Endothelial cell of umbilical vein (primary cell): ENCODE measurements around the gene NAA16. TPM values are rescaled to one million over a fixed set of nuclear protein-coding genes. Genes with fewer than 3 reads are reported as not detected.

Source experiments
- BruUV-seq: library from RNA; stranded (reverse); fragments of 400-500 nt; replicated peaks from 2 replicates; lab custom pipeline; 2021; lab: Mats Ljungman, UMichigan
- CTCF ChIA-PET: fragments of 300-600, 350-600 bp; sonication (Branson Sonifier 250); formaldehyde crosslinking; loops from one replicate; lab custom pipeline; 2021; ENCODE audit warnings: antibody characterized with exemption, inconsistent platforms; lab: Charles Lee
- POLR2A ChIA-PET: fragments of 300-600, 350-600 bp; sonication (Branson Sonifier 250); formaldehyde crosslinking; loops from one replicate; lab custom pipeline; 2021; ENCODE audit warnings: antibody characterized with exemption, inconsistent platforms; lab: Charles Lee
- DNase-seq: peaks from one replicate; pipeline ENCODE4 v3.0.0-alpha.2; 2011; ENCODE audit warnings: low read depth, low spot score
- FAIRE-seq: peaks from 2 replicates; lab custom pipeline; 2011; peaks lifted over from hg19 to GRCh38; lab: Jason Lieb, UNC
- H2AFZ ChIP-seq: 2 replicates; pipeline ENCODE4 v1.6.0; 2012; ENCODE audit warnings: low read depth, low read length, control low read depth, inconsistent platforms
- H3K27ac ChIP-seq: 2 replicates; pipeline ENCODE4 v1.5.1; 2011; ENCODE audit warnings: low read depth, mild to moderate bottlenecking, control low read depth, low read length, moderate library complexity; ENCODE audit not compliant: insufficient read depth
- H3K27me3 ChIP-seq, 2 experiments: 2 replicates each; pipeline versions ENCODE4 v1.6.0 to v1.6.1; 2011; ENCODE audit warnings: low read length in 2 of 2, mixed read lengths in 1 of 2; ENCODE audit not compliant: control insufficient read depth in 2 of 2, insufficient read depth in 2 of 2
- H3K36me3 ChIP-seq, 2 experiments: 2 replicates in 1 of 2; 3 replicates in 1 of 2; pipeline ENCODE4 v1.5.1; 2011; ENCODE audit warnings: low read length in 2 of 2, mild to moderate bottlenecking in 1 of 2, moderate library complexity in 1 of 2; ENCODE audit not compliant: control insufficient read depth in 2 of 2, insufficient read depth in 2 of 2; ENCODE audit errors: extremely low read depth in 1 of 2
- H3K4me1 ChIP-seq: 3 replicates; pipeline ENCODE4 v1.5.1; 2011; ENCODE audit warnings: mild to moderate bottlenecking, low read length; ENCODE audit not compliant: control insufficient read depth, insufficient read depth; ENCODE audit errors: extremely low read depth
- H3K4me2 ChIP-seq: 2 replicates; pipeline ENCODE4 v1.6.1; 2011; ENCODE audit warnings: low read length, control low read depth, mixed read lengths; ENCODE audit not compliant: insufficient read depth
- H3K4me3 ChIP-seq, 3 experiments: fragments of 200-600 bp in 1 of 3; sonication (generic), shearing (Covaris generic) in 1 of 3; replicated peaks in 1 of 3; 2 replicates each; pipeline ENCODE4 v1.5.1; 2011 to 2016; ENCODE audit warnings: control low read depth in 3 of 3, low read length in 3 of 3, mild to moderate bottlenecking in 2 of 3, inconsistent platforms in 1 of 3, low read depth in 1 of 3, moderate library complexity in 1 of 3; ENCODE audit not compliant: insufficient read depth in 1 of 3
- H3K79me2 ChIP-seq: 2 replicates; pipeline ENCODE4 v1.6.0; 2012; ENCODE audit warnings: low read length, inconsistent platforms; ENCODE audit not compliant: control insufficient read depth, insufficient read depth
- H3K9ac ChIP-seq: replicated peaks from 2 replicates; pipeline ENCODE3; 2011; ENCODE audit warnings: low read length, control low read depth; ENCODE audit not compliant: insufficient read depth; ENCODE audit errors: extremely low read depth
- H3K9me1 ChIP-seq: replicated peaks from 3 replicates; pipeline ENCODE4 v1.6.0; 2011; ENCODE audit warnings: mild to moderate bottlenecking, low read length; ENCODE audit not compliant: control insufficient read depth, insufficient read depth; ENCODE audit errors: extremely low read depth
- H3K9me3 ChIP-seq: replicated peaks from 2 replicates; pipeline ENCODE4 v1.5.1; 2012; ENCODE audit warnings: low read length, inconsistent platforms; ENCODE audit not compliant: control insufficient read depth, insufficient read depth
- H4K20me1 ChIP-seq: replicated peaks from 2 replicates; pipeline ENCODE3; 2011; ENCODE audit warnings: mild to moderate bottlenecking, low read length; ENCODE audit not compliant: control insufficient read depth, insufficient read depth; ENCODE audit errors: extremely low read depth
- EZH2 ChIP-seq: IDR thresholded peaks from 2 replicates; pipeline ENCODE4 v1.6.1; 2012; ENCODE audit warnings: borderline replicate concordance, low read depth, mild to moderate bottlenecking, moderate library complexity, low read length, inconsistent platforms; ENCODE audit not compliant: severe bottlenecking
- FOS ChIP-seq: IDR thresholded peaks from 2 replicates; pipeline ENCODE4 v1.6.1; 2011; ENCODE audit warnings: mild to moderate bottlenecking, low read length, moderate library complexity, borderline replicate concordance; ENCODE audit not compliant: insufficient read depth
- GATA2 ChIP-seq: IDR thresholded peaks from 2 replicates; pipeline ENCODE4 v1.7.0; 2011; ENCODE audit warnings: low read depth, mild to moderate bottlenecking, moderate library complexity, mixed read lengths, low read length; ENCODE audit not compliant: insufficient read length, insufficient read depth
- JUN ChIP-seq: IDR thresholded peaks from 2 replicates; pipeline ENCODE4 v1.6.1; 2011; ENCODE audit warnings: borderline replicate concordance, low read depth; ENCODE audit not compliant: insufficient read length, insufficient read depth
- MYC ChIP-seq: IDR thresholded peaks from one replicate; pipeline ENCODE4 v1.6.1; 2011; ENCODE audit warnings: mild to moderate bottlenecking, low read depth, low read length
- POLR2A ChIP-seq: IDR thresholded peaks from 2 replicates; pipeline ENCODE4 v1.6.1; 2012; ENCODE audit warnings: low read depth, mild to moderate bottlenecking, control low read depth, low read length
- POLR2AphosphoS5 ChIP-seq: IDR thresholded peaks from 2 replicates; pipeline ENCODE4 v1.6.1; 2012; ENCODE audit warnings: low read depth, mild to moderate bottlenecking, control low read depth, low read length, moderate library complexity; ENCODE audit not compliant: insufficient read depth
- dilution Hi-C: fragments of 300-500 bp; cut with MboI; formaldehyde crosslinking; loops from one replicate; pipeline ENCODE4 v1.15.0; 2019; ENCODE audit warnings: low sequenced_read_pairs; ENCODE audit not compliant: extremely low pct_ligation_motif_present
- intact Hi-C: fragments of 100-400 bp; cut with micrococcal nuclease; formaldehyde crosslinking; loops from one replicate; pipeline ENCODE4 v1.10.0; 2022
- polyA plus RNA-seq, 4 experiments: library from polyadenylated mRNA; depleted of rRNA in 3 of 4; stranded (reverse) in 3 of 4; unstranded in 1 of 4; fragments of >200 nt; gene quantifications; 2 replicates each; pipeline versions ENCODE4 v1.2.1 to v1.2.3, GENCODE V29; 2011 to 2012; ENCODE audit warnings: missing spikeins in 1 of 4
- total RNA-seq: library from RNA; stranded (reverse); gene quantifications from 2 replicates; pipeline ENCODE4 v1.2.3, GENCODE V29; 2021
- TF ChIP-seq, protein P1 (sequence below): IDR thresholded peaks from 2 replicates; pipeline ENCODE4 v1.6.1; 2011; ENCODE audit not compliant: insufficient read depth, insufficient read length
- TF ChIP-seq, protein P2 (sequence below), 2 donors: IDR thresholded peaks; 1 replicate in 1 of 2; 2 replicates in 1 of 2; pipeline ENCODE4 v1.5.1; 2011; ENCODE audit warnings: low read length in 2 of 2, mild to moderate bottlenecking in 2 of 2, moderate library complexity in 2 of 2, control low read depth in 1 of 2, inconsistent platforms in 1 of 2, low read depth in 1 of 2; ENCODE audit not compliant: insufficient read depth in 1 of 2; ENCODE audit errors: extremely low read depth in 1 of 2

The NAA16 gene
- total and polyA plus RNA-seq, 2 donors (not counting 3 experiments of a cell fraction or from before 2014, with no cell fraction given): 8.6 to 26.1 TPM

DNA sequence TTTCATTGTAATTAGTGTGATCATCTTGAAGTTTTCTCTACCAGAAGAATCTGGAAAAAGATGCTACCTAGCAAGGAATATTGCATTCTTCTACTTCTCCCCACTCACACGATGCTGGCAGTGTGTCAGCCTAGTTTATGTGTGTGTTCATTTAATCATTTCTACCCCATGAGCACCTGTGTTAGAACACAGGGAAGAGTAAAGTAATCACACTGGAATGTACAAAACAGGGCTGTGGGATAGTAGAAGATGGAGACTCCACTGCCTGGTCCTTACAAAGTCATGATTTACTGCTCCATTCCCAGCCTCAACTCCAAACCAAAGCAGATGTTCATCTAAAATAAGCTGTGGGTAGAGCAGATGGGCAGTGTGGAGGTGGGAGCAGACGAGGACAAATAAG is 98.5 kb downstream of the NAA16 start:
- Histone ChIP-seq H4K20me1 (no peaks in the 10 kb centered on the region), H3K27me3 (peaks cover 0 to 4% of the 10 kb centered on the region in 2 experiments), H2AFZ (no peak overlapping the region), H3K4me2 (no peak overlapping the region), H3K4me3 (no peak overlapping the region), H3K4me1 (no peaks in the 10 kb centered on the region), H3K27ac (no peak overlapping the region), H3K36me3 (no peaks in the 10 kb centered on the region), H3K9me1 (no peaks in the 10 kb centered on the region), H3K9ac (no peak overlapping the region), H3K79me2 (no peaks in the 10 kb centered on the region), H3K9me3 (no peaks in the 10 kb centered on the region)
- TF ChIP-seq JUN (no peak), FOS (no peak), POLR2A (no peak), EZH2 (no peak)
- TF ChIP-seq, protein P1, sequence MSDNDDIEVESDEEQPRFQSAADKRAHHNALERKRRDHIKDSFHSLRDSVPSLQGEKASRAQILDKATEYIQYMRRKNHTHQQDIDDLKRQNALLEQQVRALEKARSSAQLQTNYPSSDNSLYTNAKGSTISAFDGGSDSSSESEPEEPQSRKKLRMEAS: no peak
- ChIA-PET POLR2A (no interaction called here), CTCF (interaction anchor here (1.0 to 2.0 kb wide), 3 partner anchors 11 to 243 kb away, joined by 3 to 5 read pairs (median 5); no protein-coding TSS in a partner anchor)
- BruUV-seq: no TSS peak
- FAIRE-seq (no peak), DNase-seq (no peak)
- dilution Hi-C loops (no loop called here), intact Hi-C loops (no loop called here)

DNA sequence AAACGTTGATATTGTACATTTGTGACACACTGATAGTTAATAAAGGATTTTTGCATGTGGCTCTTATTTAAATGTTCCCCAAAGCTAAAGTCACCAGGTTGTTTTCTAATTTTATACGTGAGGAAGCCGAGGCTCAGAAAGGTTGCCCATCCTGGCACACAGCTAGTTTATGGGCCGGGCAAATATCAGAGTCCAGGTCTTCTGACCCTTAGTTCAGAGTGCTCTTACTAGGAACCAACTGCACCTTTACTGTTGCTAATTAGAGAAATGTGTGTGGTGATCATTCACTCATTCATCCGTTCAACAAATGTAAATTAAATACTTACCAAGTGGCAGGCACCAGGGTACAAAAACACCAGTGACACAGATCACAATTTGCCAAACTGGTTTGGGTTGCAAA is 100.0 kb downstream of the NAA16 start:
- no peak overlapping the region for H3K9ac ChIP-seq
- BruUV-seq: no TSS peak
- no peak for DNase-seq
- H3K79me2 ChIP-seq: no peaks in the 10 kb centered on the region
- POLR2A ChIA-PET: no interaction called here
- no peak overlapping the region for H3K27ac ChIP-seq
- no peak overlapping the region for H3K4me3 ChIP-seq
- H3K9me3 ChIP-seq: no peaks in the 10 kb centered on the region
- H2AFZ ChIP-seq: no peak overlapping the region
- no peaks in the 10 kb centered on the region for H3K4me1 ChIP-seq
- intact Hi-C loops (loop anchor here (1.0 kb wide), 1 partner anchor 241 kb away; no protein-coding TSS in a partner anchor), dilution Hi-C loops (no loop called here)
- TF ChIP-seq JUN: no peak
- no peak for TF ChIP-seq POLR2A
- no peak for TF ChIP-seq MYC
- TF ChIP-seq, protein P1: no peak
- no peak for TF ChIP-seq EZH2
- no peak for TF ChIP-seq FOS
- no peak for TF ChIP-seq POLR2AphosphoS5
- TF ChIP-seq GATA2: no peak
- TF ChIP-seq, protein P2, sequence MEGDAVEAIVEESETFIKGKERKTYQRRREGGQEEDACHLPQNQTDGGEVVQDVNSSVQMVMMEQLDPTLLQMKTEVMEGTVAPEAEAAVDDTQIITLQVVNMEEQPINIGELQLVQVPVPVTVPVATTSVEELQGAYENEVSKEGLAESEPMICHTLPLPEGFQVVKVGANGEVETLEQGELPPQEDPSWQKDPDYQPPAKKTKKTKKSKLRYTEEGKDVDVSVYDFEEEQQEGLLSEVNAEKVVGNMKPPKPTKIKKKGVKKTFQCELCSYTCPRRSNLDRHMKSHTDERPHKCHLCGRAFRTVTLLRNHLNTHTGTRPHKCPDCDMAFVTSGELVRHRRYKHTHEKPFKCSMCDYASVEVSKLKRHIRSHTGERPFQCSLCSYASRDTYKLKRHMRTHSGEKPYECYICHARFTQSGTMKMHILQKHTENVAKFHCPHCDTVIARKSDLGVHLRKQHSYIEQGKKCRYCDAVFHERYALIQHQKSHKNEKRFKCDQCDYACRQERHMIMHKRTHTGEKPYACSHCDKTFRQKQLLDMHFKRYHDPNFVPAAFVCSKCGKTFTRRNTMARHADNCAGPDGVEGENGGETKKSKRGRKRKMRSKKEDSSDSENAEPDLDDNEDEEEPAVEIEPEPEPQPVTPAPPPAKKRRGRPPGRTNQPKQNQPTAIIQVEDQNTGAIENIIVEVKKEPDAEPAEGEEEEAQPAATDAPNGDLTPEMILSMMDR (IDR thresholded peaks at IDR 0.05; ENCODE audit: extremely low read depth in 1 of 2, insufficient read depth in 1 of 2, low read depth in 1 of 2, low read length in 2 of 2): no peak
- H3K27me3 ChIP-seq: peaks cover 0 to 4% of the 10 kb centered on the region in 2 experiments
- no peaks in the 10 kb centered on the region for H3K36me3 ChIP-seq
- no peaks in the 10 kb centered on the region for H4K20me1 ChIP-seq
- H3K4me2 ChIP-seq: no peak overlapping the region
- FAIRE-seq: no peak
- CTCF ChIA-PET: interaction anchor here (1.4 to 2.7 kb wide), 2 partner anchors 10 to 242 kb away, joined by 3 to 35 read pairs; no protein-coding TSS in a partner anchor
- no peaks in the 10 kb centered on the region for H3K9me1 ChIP-seq
